ENCODE data around the gene WDR33.

DNA sequence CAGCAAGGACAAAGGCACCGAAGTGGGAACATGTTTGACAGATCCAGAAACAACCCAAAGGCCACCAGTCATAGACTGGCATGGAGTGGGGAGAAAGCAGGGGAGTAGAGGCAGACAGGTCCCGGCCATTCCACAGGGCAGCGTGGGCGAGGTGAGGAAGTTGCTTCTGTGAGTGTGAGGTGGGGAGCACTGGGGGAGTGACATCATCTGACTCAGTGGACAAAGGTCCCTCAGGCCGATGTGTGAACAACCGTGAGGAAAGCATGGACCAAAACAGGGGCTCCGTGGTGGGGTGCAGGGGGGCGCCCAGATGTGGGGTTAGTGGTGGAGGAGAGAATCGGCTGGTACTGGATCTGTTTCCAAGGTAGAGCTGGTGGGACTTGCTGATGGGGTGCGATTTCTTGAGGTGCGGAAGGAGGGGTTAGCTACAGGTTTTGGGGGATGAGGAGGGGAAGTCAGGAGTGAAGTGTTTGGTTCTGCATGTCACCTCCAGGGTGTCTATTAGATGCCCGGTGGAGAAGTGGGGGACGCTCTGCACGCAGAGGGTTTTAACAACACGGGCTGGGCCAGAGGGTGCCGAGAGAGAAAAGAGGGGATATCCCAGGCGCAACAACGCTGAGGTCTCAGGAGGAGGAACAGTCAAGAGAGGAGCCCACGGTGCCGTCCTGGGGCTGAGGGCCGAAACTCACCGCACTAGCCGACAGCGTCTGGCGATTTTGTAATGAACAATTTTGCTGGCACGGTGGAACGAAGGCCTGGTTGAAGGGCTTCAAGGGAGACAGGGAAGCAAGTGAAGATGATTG lies 112.2 kb downstream of the WDR33 start:
- TF ChIP-seq, protein P1, sequence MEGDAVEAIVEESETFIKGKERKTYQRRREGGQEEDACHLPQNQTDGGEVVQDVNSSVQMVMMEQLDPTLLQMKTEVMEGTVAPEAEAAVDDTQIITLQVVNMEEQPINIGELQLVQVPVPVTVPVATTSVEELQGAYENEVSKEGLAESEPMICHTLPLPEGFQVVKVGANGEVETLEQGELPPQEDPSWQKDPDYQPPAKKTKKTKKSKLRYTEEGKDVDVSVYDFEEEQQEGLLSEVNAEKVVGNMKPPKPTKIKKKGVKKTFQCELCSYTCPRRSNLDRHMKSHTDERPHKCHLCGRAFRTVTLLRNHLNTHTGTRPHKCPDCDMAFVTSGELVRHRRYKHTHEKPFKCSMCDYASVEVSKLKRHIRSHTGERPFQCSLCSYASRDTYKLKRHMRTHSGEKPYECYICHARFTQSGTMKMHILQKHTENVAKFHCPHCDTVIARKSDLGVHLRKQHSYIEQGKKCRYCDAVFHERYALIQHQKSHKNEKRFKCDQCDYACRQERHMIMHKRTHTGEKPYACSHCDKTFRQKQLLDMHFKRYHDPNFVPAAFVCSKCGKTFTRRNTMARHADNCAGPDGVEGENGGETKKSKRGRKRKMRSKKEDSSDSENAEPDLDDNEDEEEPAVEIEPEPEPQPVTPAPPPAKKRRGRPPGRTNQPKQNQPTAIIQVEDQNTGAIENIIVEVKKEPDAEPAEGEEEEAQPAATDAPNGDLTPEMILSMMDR (IDR thresholded peaks at IDR 0.05): no peak
- TF ChIP-seq POLR2AphosphoS5 (IDR thresholded peaks at IDR 0.05) (no peak), POLR2A (IDR thresholded peaks at IDR 0.05) (no peak)
